Mucosa of rectum (tissue), 2 donors: ENCODE data around the gene USP1.

ENCODE experiments used
- H3K27ac ChIP-seq, 2 donors: one replicate each; pipeline ENCODE4 v1.7.0; 2013; ENCODE audit warnings: inconsistent platforms in 2 of 2, low read depth in 2 of 2, low read length in 2 of 2
- H3K27me3 ChIP-seq, 2 donors: one replicate each; pipeline ENCODE4 v1.7.0; 2013; ENCODE audit warnings: low read length in 2 of 2; ENCODE audit not compliant: control insufficient read depth in 2 of 2, insufficient read depth in 2 of 2
- H3K36me3 ChIP-seq, 2 donors: one replicate each; pipeline ENCODE4 v1.7.0; 2013; ENCODE audit warnings: low read length in 2 of 2; ENCODE audit not compliant: control insufficient read depth in 2 of 2, insufficient read depth in 2 of 2
- H3K4me1 ChIP-seq, 2 donors: one replicate each; pipeline ENCODE4 v1.7.0; 2013; ENCODE audit warnings: low read length in 2 of 2, mild to moderate bottlenecking in 1 of 2; ENCODE audit not compliant: control insufficient read depth in 2 of 2, insufficient read depth in 2 of 2
- H3K4me3 ChIP-seq, 2 donors: one replicate each; pipeline ENCODE4 v1.7.0; 2013; ENCODE audit warnings: low read length in 2 of 2
- H3K9ac ChIP-seq, 2 donors: one replicate each; pipeline ENCODE4 v1.7.0; 2013; ENCODE audit warnings: low read length in 2 of 2, low read depth in 1 of 2, mild to moderate bottlenecking in 1 of 2
- H3K9me3 ChIP-seq, 2 donors: one replicate each; pipeline ENCODE4 v1.7.0; 2013; ENCODE audit warnings: low read length in 2 of 2; ENCODE audit not compliant: control insufficient read depth in 2 of 2
- donor health status: healthy.
- donor health status: Normal muscosa, but diverticular disease.

USP1 gene

DNA sequence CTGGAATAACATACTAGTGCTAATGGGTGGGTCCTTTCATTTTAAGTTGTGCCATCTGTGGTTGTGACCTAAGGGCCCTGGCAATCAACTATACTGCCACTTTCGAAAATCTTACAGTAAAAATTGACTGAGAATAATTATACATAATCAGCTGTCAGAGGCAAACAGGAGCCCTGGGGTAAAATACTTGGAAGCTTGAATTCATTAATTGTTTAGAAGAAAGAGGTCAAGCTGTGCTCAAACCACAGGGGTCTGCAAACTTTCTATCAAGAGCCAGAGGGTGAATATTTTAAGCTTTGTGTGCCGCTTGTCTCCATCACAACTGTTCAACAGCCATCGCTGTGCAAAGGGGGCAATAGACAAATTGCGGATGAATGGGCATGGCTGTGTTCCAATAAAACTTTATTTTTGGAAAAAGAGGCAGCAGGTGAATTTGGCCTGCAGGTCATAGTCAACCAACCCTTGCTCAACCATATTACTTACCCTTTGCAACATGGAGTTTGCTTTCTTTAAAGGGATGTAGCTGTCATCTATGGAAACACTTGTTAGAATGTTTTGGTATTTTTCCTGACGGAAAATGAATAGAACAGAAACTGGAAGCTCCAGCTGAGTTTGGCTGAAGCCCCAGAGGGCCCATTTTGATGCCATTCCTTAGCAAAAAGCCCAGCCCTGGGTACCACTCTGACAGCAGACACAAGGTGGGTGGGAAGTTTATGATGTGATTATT, 35.7 kb upstream of the USP1 start:
- Histone ChIP-seq H3K36me3 (no peaks in the 10 kb centered on the region), H3K27ac (no peak overlapping the region), H3K27me3 (no peaks in the 10 kb centered on the region), H3K4me3 (no peak overlapping the region), H3K9me3 (no peaks in the 10 kb centered on the region), H3K4me1 (no peaks in the 10 kb centered on the region), H3K9ac (no peak overlapping the region)

DNA sequence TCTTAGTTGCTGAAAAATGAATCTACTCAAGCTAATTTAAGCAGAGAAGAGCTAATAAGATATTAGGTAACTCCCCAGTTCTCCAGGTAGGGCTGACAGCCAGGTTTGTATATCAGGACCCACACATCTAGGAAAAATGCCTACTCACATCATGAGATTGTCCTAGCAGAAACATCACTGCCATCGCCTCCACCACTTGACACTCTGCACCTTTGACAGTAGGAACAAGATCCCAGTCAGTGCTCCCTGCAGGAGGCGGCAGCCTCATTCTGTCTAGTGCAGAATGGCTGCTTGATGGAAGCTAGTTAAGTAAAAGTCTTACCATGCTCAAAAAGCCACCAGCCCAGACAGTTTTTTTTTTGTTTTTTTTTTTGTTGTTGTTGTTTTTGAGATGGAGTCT, 31.6 kb upstream of the USP1 start:
- H3K27me3 ChIP-seq: no peaks in the 10 kb centered on the region
- H3K4me1 ChIP-seq: no peaks in the 10 kb centered on the region
- H3K27ac ChIP-seq: no peak overlapping the region
- no peak overlapping the region for H3K9ac ChIP-seq
- H3K9me3 ChIP-seq: no peaks in the 10 kb centered on the region
- H3K36me3 ChIP-seq: no peaks in the 10 kb centered on the region
- no peak overlapping the region for H3K4me3 ChIP-seq

DNA sequence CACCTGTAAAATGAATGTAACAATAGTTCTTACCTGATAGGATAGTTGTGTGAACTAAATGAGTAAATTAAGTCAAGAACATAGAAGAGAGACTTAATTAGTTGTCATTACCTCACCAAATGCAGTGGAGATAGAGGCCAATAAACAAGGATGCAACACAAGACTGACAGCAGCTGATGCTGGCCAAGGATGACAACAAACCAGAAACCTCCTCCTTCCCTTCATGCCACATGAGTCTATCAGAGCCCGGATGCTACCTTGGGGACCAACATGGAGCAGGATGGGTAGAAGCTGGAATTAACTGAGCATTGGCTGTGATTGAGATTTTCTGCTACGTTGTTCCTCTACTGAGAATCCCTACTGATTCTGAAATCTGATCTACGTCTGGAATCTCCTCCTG, 30.3 kb upstream of the USP1 start:
- H3K9ac ChIP-seq: no peak overlapping the region
- no peaks in the 10 kb centered on the region for H3K36me3 ChIP-seq
- no peak overlapping the region for H3K27ac ChIP-seq
- no peaks in the 10 kb centered on the region for H3K27me3 ChIP-seq
- no peaks in the 10 kb centered on the region for H3K4me1 ChIP-seq
- no peak overlapping the region for H3K4me3 ChIP-seq
- no peaks in the 10 kb centered on the region for H3K9me3 ChIP-seq

DNA sequence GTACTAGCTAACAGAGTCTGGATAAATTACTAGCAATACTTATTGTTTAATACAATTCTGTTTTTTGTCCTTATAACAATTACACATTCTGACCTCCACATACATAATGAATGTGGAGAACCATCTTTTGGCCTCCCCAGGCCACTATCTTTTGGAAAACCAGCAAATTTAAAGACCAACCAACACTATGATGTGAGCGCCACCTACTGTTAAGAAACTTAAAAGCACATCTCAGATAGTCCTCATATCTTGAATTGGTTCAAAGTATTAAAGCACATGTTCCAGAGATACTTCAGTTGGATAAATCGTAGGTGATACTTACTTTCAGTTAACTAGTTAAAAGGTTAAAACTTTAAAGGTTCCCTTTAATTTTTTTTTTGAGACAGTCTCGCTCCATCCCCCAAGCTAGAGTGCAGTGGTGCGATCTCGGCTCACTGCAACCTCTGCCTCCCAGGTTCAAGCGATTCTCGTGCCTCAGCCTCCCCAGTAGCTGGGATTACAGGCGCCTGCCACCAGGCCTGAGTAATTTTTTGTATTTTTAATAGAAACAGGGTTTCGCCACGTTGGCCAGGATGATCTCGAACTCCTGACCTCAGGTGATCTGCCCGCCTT, 29.3 kb upstream of the USP1 start:
- H3K4me1 ChIP-seq: no peaks in the 10 kb centered on the region
- H3K36me3 ChIP-seq: no peaks in the 10 kb centered on the region
- H3K4me3 ChIP-seq: no peak overlapping the region
- H3K27ac ChIP-seq: no peak overlapping the region
- no peaks in the 10 kb centered on the region for H3K27me3 ChIP-seq
- no peak overlapping the region for H3K9ac ChIP-seq
- no peaks in the 10 kb centered on the region for H3K9me3 ChIP-seq

DNA sequence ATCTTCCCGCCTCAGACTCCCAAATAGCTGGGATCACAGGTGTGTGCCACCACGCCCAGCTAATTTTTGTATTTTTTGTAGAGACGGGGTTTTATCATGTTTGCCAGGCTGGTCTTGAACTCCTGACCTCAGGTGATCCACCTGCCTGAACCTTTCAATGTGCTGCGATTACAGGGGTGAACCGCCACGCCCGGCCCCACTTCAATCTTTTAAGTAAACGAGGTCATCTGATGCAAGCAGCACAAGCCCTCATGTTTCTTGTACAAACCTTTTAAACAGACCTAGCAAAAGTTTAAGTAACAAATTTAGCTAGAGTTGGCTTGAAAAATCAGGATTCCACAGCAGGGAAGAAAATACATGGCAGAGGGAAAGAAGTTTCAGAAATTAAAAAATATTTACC, 21.2 kb upstream of the USP1 start:
- Histone ChIP-seq H3K4me1 (no peaks in the 10 kb centered on the region), H3K4me3 (no peak overlapping the region), H3K36me3 (no peaks in the 10 kb centered on the region), H3K27me3 (no peaks in the 10 kb centered on the region), H3K9me3 (no peaks in the 10 kb centered on the region), H3K27ac (no peak overlapping the region), H3K9ac (no peak overlapping the region)

DNA sequence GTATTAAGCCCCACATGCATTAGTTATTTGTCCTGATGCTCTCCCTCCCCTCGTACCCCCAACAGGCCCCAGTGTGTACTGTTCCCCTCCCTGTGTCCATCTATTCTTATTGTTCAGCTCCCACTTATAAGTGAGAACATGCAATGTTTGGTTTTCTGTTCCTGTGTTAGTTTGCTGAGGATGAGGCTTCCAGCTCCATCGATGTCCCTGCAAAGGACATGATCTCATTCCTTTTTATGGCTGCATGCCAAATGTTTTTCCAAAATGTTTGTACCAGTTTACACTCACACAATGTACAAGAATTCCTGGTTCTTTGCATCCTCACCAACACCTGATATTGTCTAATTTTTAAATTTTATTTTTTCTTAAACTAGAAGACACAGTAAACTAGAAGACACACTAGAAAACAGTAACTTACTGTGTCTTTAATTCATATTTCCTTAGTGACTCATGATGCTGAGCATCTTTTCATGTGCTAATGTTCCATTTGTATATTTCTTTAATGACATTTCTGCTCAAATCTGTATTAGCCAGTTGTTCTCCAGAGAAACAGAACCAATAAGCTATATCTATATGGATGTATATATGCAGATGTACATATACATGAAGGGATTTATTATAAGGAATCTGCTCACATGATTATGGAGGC, 19.4 kb upstream of the USP1 start:
- no peak overlapping the region for H3K9ac ChIP-seq

DNA sequence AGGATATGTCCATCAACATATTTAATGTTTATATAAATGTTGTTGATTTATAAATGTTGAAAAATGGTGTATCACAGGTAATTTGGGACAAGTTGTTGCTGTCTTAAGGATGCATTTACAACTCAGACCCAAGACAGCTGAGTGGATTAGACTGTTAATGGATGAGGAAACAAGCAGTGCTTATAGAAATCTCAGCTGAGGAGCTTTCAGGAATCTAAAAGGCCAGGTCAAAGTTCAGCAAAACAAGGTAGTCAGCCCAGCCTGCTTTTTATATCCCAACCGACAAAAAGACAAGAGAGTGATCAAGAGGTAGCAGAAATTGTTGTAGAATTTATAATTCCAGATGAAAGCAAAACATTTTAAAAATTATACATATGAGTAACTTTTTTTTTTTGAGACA, 16.6 kb upstream of the USP1 start:
- Histone ChIP-seq H3K9me3 (no peaks in the 10 kb centered on the region), H3K36me3 (no peaks in the 10 kb centered on the region), H3K4me3 (no peak overlapping the region), H3K27ac (no peak overlapping the region), H3K4me1 (no peaks in the 10 kb centered on the region), H3K9ac (no peak overlapping the region), H3K27me3 (no peaks in the 10 kb centered on the region)

More for the DNA sequence above, 19.4 kb upstream of the USP1 start:
- no peaks in the 10 kb centered on the region for H3K4me1 ChIP-seq
- no peaks in the 10 kb centered on the region for H3K36me3 ChIP-seq
- H3K9me3 ChIP-seq: no peaks in the 10 kb centered on the region
- no peak overlapping the region for H3K4me3 ChIP-seq
- no peak overlapping the region for H3K27ac ChIP-seq
- no peaks in the 10 kb centered on the region for H3K27me3 ChIP-seq

DNA sequence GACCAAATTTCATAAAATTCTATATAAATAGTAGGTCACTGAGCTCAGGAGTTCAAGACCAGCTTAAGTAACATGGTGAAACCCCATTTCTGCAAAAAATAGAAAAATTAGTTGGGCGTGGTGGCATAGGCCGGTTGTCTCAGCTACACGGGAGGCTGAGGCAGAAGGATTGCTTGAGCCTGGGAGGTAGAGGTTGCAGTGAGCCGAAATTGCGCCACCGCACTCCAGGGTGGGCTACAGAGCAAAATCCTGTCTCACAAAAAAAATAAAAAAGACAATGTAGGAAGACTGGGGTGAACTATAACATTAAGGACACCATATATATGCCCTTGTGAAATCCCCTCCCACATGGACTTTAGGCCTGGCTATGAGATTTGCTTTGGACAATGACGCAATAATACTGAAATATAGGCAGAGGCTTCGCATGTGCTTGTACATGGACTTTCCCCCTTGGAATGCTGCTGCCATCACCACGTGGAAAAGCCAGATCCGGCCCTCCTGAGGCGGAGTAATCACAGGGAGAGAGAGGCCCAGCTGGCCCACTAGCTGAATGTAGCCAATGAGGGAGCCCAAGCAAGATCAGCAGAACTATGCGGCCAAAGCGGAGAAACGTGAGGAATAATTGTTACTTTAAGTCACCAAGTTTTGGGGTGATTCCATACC, 13.1 kb upstream of the USP1 start:
- Histone ChIP-seq H3K4me1 (no peaks in the 10 kb centered on the region), H3K4me3 (no peak overlapping the region), H3K27ac (no peak overlapping the region), H3K36me3 (no peaks in the 10 kb centered on the region), H3K9me3 (no peaks in the 10 kb centered on the region), H3K27me3 (no peaks in the 10 kb centered on the region), H3K9ac (no peak overlapping the region)

DNA sequence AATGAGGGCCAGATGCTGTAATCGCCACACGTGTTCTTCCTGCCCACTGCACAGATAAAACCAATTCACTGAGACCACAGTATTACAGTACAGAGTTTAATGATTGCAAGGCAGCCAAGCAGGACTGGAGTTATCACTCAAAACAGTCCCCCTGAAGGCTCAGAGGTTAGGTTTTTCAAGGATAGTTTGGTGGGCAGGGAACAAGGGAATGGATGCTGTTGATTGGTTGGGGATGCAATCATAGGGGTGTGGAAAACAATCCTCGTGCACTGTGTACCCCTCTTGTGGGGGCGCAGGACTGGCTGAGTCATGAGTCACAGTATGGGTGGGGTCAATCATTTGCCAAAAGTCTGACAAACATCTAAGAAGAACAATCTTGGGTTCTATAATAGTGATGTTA, 12.4 kb upstream of the USP1 start:
- no peaks in the 10 kb centered on the region for H3K4me1 ChIP-seq
- H3K27me3 ChIP-seq: no peaks in the 10 kb centered on the region
- no peaks in the 10 kb centered on the region for H3K9me3 ChIP-seq
- no peak overlapping the region for H3K9ac ChIP-seq
- H3K36me3 ChIP-seq: no peaks in the 10 kb centered on the region
- H3K27ac ChIP-seq: no peak overlapping the region
- H3K4me3 ChIP-seq: no peak overlapping the region

DNA sequence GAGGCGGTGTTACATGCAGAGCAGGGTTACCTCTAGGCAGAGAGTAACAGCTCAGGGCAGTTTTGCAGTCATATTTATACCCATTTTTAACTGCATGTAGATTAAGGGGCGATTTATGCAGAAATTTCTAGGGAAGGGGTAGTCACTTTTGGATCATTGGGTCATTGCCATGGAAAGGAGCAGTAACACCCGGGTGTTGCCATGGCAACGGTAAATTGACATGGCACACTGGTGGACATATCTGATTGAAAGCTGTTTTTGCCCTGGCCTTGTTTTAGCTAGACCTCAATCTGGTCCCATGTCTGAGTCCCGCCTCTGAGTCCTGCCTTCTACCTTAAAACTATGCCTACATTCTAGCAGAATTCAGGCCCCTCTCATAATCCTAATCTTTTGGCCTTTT, 11.8 kb upstream of the USP1 start:
- no peaks in the 10 kb centered on the region for H3K9me3 ChIP-seq

More for the DNA sequence above, 11.8 kb upstream of the USP1 start:
- no peak overlapping the region for H3K27ac ChIP-seq
- no peaks in the 10 kb centered on the region for H3K4me1 ChIP-seq
- H3K4me3 ChIP-seq: no peak overlapping the region
- no peaks in the 10 kb centered on the region for H3K36me3 ChIP-seq
- no peak overlapping the region for H3K9ac ChIP-seq
- no peaks in the 10 kb centered on the region for H3K27me3 ChIP-seq
